ENCODE results near the gene TLR10. TPM values are rescaled to one million over a fixed set of nuclear protein-coding genes. Genes with fewer than 3 reads are reported as not detected.

Gene TLR10
- total and polyA plus RNA-seq, 9 of the 15 experiments (the other 6 are each of a cell fraction or from before 2014, with no cell fraction given), result 0.03 to 0.05 TPM; not detected in 7

GRCh38 chr4:38782452-38783108, at the start of gene TLR10 (continued):
- TF ChIP-seq ZSCAN29 (IDR thresholded peaks at IDR 0.05) (no peak), KLF6 (CRISPR knock-in tag; IDR thresholded peaks at IDR 0.05; ENCODE audit: borderline replicate concordance) (no peak), AFF4 (CRISPR knock-in tag; IDR thresholded peaks at IDR 0.05) (no peak), ZBTB11 (CRISPR knock-in tag; IDR thresholded peaks at IDR 0.05) (no peak), CTCF (IDR thresholded peaks at IDR 0.05 in 2 of 3, conservative IDR thresholded peaks at IDR 0.05 in 1 of 3; ENCODE audit: insufficient read depth in 2 of 3, low read depth in 1 of 3, low read length in 3 of 3) (peak; percentile 52 to 72 (median 59)), MAFK (IDR thresholded peaks at IDR 0.05; ENCODE audit: low read length) (no peak), NR2C2 (CRISPR knock-in tag; IDR thresholded peaks at IDR 0.05) (no peak), NR2C2 (tag; IDR thresholded peaks at IDR 0.05) (no peak), RBM34 (IDR thresholded peaks at IDR 0.05; ENCODE audit: borderline replicate concordance, insufficient read depth, low read length) (no peak), GTF2A2 (tag; IDR thresholded peaks at IDR 0.05) (no peak), PCBP1 (IDR thresholded peaks at IDR 0.05; ENCODE audit: low read depth, low read length, poor library complexity, severe bottlenecking) (no peak)

Measured in K562 (cell line).